Measurements from ENCODE around the gene AP5S1. TPM values are rescaled to one million over a fixed set of nuclear protein-coding genes. Genes with fewer than 3 reads are reported as not detected.

Gene AP5S1
- total and polyA plus RNA-seq, 2 of the 13 experiments (the other 11 are each of a cell fraction or from before 2014, with no cell fraction given) = 7.9 to 23.2 TPM

DNA sequence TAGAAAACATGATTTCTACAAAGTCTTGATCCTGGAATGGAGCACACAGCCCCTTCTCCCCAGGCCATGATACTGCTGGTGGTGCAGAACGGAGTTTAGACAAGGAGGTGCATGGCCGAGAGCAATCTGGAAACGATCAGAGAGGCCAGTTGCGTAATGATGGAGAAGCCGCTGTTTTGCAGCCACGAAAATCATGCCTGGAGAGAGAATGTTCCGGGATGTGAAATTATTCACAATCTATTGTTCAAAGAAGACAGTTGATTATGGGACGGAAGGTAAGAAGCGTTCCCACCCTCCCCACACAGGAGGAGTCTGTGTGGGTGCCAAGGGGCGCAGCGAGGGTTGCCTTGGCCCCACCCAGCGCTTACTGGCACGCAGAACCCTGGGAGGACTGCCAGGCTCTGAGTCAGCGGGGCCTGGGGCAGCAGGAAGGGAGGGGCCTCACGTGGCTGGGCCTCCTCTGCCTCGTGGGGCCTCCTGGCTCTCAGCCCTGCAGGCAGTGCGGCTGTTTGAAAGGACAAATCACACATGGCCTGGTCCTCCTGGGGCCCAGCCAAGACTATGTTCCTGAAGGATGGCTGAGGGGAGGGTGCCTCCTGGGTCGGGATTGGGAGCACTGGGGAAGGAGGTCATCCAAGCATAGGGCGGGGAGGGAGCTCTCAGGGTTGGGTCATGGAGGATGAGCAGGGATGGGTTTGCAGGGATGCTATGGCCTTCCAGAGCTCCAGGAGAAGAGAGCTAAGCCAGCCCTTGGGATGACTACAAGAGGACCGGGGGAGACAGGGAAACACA is 8.7 kb upstream of the AP5S1 start (continued):
- TF ChIP-seq, protein P1, sequence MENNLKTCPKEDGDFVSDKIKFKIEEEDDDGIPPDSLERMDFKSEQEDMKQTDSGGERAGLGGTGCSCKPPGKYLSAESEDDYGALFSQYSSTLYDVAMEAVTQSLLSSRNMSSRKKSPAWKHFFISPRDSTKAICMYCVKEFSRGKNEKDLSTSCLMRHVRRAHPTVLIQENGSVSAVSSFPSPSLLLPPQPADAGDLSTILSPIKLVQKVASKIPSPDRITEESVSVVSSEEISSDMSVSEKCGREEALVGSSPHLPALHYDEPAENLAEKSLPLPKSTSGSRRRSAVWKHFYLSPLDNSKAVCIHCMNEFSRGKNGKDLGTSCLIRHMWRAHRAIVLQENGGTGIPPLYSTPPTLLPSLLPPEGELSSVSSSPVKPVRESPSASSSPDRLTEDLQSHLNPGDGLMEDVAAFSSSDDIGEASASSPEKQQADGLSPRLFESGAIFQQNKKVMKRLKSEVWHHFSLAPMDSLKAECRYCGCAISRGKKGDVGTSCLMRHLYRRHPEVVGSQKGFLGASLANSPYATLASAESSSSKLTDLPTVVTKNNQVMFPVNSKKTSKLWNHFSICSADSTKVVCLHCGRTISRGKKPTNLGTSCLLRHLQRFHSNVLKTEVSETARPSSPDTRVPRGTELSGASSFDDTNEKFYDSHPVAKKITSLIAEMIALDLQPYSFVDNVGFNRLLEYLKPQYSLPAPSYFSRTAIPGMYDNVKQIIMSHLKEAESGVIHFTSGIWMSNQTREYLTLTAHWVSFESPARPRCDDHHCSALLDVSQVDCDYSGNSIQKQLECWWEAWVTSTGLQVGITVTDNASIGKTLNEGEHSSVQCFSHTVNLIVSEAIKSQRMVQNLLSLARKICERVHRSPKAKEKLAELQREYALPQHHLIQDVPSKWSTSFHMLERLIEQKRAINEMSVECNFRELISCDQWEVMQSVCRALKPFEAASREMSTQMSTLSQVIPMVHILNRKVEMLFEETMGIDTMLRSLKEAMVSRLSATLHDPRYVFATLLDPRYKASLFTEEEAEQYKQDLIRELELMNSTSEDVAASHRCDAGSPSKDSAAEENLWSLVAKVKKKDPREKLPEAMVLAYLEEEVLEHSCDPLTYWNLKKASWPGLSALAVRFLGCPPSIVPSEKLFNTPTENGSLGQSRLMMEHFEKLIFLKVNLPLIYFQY (CRISPR knock-in tag; IDR thresholded peaks at IDR 0.05; ENCODE audit: borderline replicate concordance) = peak; percentile 94
- TF ChIP-seq ZFP36 (IDR thresholded peaks at IDR 0.05; ENCODE audit: borderline replicate concordance, low read depth, low read length, partially characterized antibody) = peak; percentile 18
- TF ChIP-seq POLR2G (IDR thresholded peaks at IDR 0.05; ENCODE audit: low read depth, low read length) = peak; percentile 84
- peak; percentile 94; the same call in 1 of the 2 replicates for TF ChIP-seq MYNN (CRISPR knock-in tag; IDR thresholded peaks at IDR 0.05; ENCODE audit: low read depth)
- TF ChIP-seq YEATS2 (CRISPR knock-in tag; IDR thresholded peaks at IDR 0.05; ENCODE audit: borderline replicate concordance) = peak; percentile 93
- TF ChIP-seq, protein P2, sequence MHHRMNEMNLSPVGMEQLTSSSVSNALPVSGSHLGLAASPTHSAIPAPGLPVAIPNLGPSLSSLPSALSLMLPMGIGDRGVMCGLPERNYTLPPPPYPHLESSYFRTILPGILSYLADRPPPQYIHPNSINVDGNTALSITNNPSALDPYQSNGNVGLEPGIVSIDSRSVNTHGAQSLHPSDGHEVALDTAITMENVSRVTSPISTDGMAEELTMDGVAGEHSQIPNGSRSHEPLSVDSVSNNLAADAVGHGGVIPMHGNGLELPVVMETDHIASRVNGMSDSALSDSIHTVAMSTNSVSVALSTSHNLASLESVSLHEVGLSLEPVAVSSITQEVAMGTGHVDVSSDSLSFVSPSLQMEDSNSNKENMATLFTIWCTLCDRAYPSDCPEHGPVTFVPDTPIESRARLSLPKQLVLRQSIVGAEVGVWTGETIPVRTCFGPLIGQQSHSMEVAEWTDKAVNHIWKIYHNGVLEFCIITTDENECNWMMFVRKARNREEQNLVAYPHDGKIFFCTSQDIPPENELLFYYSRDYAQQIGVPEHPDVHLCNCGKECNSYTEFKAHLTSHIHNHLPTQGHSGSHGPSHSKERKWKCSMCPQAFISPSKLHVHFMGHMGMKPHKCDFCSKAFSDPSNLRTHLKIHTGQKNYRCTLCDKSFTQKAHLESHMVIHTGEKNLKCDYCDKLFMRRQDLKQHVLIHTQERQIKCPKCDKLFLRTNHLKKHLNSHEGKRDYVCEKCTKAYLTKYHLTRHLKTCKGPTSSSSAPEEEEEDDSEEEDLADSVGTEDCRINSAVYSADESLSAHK (CRISPR knock-in tag; IDR thresholded peaks at IDR 0.05; ENCODE audit: borderline replicate concordance) = no peak
- TF ChIP-seq NFE2 (CRISPR knock-in tag; IDR thresholded peaks at IDR 0.05) = no peak
- TF ChIP-seq NCOR1 (IDR thresholded peaks at IDR 0.05; ENCODE audit: borderline replicate concordance, low read length) = no peak
- TF ChIP-seq PCBP1 (IDR thresholded peaks at IDR 0.05; ENCODE audit: borderline replicate concordance, low read depth, low read length) = peak; percentile 86; the same call in 1 of the 2 replicates
- TF ChIP-seq ZNF496 (CRISPR knock-in tag; IDR thresholded peaks at IDR 0.05; ENCODE audit: insufficient replicate concordance) = no peak
- TF ChIP-seq MIXL1 (CRISPR knock-in tag; IDR thresholded peaks at IDR 0.05) = peak; percentile 62; the same call in 1 of the 2 replicates
- TF ChIP-seq TMF1 (CRISPR knock-in tag; IDR thresholded peaks at IDR 0.05; ENCODE audit: low read depth) = peak; percentile 86
- TF ChIP-seq TOPORS (CRISPR knock-in tag; IDR thresholded peaks at IDR 0.05) = peak; percentile 92; the same call in 1 of the 2 replicates
- peak; percentile 94 for TF ChIP-seq SMAD3 (CRISPR knock-in tag; IDR thresholded peaks at IDR 0.05)
- peak; percentile 97; the same call in 1 of the 2 replicates for TF ChIP-seq MTA1 (CRISPR knock-in tag; IDR thresholded peaks at IDR 0.05; ENCODE audit: borderline replicate concordance)
- TF ChIP-seq, protein P3, sequence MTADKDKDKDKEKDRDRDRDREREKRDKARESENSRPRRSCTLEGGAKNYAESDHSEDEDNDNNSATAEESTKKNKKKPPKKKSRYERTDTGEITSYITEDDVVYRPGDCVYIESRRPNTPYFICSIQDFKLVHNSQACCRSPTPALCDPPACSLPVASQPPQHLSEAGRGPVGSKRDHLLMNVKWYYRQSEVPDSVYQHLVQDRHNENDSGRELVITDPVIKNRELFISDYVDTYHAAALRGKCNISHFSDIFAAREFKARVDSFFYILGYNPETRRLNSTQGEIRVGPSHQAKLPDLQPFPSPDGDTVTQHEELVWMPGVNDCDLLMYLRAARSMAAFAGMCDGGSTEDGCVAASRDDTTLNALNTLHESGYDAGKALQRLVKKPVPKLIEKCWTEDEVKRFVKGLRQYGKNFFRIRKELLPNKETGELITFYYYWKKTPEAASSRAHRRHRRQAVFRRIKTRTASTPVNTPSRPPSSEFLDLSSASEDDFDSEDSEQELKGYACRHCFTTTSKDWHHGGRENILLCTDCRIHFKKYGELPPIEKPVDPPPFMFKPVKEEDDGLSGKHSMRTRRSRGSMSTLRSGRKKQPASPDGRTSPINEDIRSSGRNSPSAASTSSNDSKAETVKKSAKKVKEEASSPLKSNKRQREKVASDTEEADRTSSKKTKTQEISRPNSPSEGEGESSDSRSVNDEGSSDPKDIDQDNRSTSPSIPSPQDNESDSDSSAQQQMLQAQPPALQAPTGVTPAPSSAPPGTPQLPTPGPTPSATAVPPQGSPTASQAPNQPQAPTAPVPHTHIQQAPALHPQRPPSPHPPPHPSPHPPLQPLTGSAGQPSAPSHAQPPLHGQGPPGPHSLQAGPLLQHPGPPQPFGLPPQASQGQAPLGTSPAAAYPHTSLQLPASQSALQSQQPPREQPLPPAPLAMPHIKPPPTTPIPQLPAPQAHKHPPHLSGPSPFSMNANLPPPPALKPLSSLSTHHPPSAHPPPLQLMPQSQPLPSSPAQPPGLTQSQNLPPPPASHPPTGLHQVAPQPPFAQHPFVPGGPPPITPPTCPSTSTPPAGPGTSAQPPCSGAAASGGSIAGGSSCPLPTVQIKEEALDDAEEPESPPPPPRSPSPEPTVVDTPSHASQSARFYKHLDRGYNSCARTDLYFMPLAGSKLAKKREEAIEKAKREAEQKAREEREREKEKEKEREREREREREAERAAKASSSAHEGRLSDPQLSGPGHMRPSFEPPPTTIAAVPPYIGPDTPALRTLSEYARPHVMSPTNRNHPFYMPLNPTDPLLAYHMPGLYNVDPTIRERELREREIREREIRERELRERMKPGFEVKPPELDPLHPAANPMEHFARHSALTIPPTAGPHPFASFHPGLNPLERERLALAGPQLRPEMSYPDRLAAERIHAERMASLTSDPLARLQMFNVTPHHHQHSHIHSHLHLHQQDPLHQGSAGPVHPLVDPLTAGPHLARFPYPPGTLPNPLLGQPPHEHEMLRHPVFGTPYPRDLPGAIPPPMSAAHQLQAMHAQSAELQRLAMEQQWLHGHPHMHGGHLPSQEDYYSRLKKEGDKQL (CRISPR knock-in tag; IDR thresholded peaks at IDR 0.05; ENCODE audit: low read depth) = 0 out of 2 replicates have a peak, but pooled peaks have one; percentile 35
- TF ChIP-seq ELF3 (CRISPR knock-in tag; IDR thresholded peaks at IDR 0.05) = peak; percentile 94

All from HepG2 (cell line).